ENCODE measurements around the gene GPR162.

GPR162 gene

GRCh38 chr12:6821591-6822425 lies at the start of gene GPR162:
TSS of gene GPR162 (plus strand) at chr12:6821821. CDS start at chr12:6823899, 2,078 bp downstream.
- no peak within 1 kb of the TSS for H3K27ac ChIP-seq (ENCODE audit: low read length)
- no peaks in the 10 kb centered on the region for H3K79me2 ChIP-seq (ENCODE audit: low read length)
- H3K4me2 ChIP-seq (ENCODE audit: low read depth, low read length) = no peak within 1 kb of the TSS
- no peak within 1 kb of the TSS for H2AFZ ChIP-seq (ENCODE audit: low read length)
- H3K9me3 ChIP-seq (replicated peaks; ENCODE audit: insufficient read depth, low read length) = no peaks in the 10 kb centered on the region
- H3K4me3 ChIP-seq (ENCODE audit: low read length) = no peak within 1 kb of the TSS
- no peak within 1 kb of the TSS for H3K9ac ChIP-seq (ENCODE audit: low read length)
- no peak for DNase-seq
- H3K9me2 ChIP-seq (replicated peaks; ENCODE audit: insufficient read depth, low read length) = no peaks in the 10 kb centered on the region
- H3K4me1 ChIP-seq (ENCODE audit: low read length) = no peaks in the 10 kb centered on the region
- H3F3A ChIP-seq (ENCODE audit: insufficient read depth, low read length) = no peaks in the 10 kb centered on the region
- no peaks in the 10 kb centered on the region for H4K20me1 ChIP-seq (ENCODE audit: insufficient read depth, low read length)
- H3K36me3 ChIP-seq (replicated peaks; ENCODE audit: insufficient read depth, low read length) = no peaks in the 10 kb centered on the region
- TF ChIP-seq EZH2phosphoT487 (IDR thresholded peaks at IDR 0.05; ENCODE audit: low read length) (no peak), EZH2 (optimal IDR thresholded peaks at IDR 0.05; ENCODE audit: low read depth, low read length) (no peak)
- TF ChIP-seq, protein P1, sequence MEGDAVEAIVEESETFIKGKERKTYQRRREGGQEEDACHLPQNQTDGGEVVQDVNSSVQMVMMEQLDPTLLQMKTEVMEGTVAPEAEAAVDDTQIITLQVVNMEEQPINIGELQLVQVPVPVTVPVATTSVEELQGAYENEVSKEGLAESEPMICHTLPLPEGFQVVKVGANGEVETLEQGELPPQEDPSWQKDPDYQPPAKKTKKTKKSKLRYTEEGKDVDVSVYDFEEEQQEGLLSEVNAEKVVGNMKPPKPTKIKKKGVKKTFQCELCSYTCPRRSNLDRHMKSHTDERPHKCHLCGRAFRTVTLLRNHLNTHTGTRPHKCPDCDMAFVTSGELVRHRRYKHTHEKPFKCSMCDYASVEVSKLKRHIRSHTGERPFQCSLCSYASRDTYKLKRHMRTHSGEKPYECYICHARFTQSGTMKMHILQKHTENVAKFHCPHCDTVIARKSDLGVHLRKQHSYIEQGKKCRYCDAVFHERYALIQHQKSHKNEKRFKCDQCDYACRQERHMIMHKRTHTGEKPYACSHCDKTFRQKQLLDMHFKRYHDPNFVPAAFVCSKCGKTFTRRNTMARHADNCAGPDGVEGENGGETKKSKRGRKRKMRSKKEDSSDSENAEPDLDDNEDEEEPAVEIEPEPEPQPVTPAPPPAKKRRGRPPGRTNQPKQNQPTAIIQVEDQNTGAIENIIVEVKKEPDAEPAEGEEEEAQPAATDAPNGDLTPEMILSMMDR (IDR thresholded peaks at IDR 0.05; ENCODE audit: low read length) = no peak
- peaks cover 73% of the 10 kb centered on the region for H3K27me3 ChIP-seq (replicated peaks; ENCODE audit: insufficient read depth, low read length)

DNA sequence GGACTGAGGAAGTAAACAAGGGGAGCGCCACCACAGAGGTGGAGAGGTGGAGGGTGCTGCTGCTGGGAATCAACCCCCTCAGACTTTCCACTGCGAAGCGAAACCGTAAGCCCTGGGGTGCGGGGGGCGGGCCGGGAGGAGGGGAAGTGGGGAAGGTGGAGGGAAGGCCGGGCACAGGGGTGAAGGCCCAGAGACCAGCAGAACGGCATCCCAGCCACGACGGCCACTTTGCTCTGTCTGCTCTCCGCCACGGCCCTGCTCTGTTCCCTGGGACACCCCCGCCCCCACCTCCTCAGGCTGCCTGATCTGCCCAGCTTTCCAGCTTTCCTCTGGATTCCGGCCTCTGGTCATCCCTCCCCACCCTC lies 49.3 kb upstream of the GPR162 start, which contains the start of gene LAG3:
TSS of gene LAG3 (plus strand) at position 190 of the 365 bp plus-strand sequence. CDS start 333 bp downstream, outside the sequence.
- Histone ChIP-seq H3K9me3 (replicated peaks; ENCODE audit: insufficient read depth, low read length) (no peaks in the 10 kb centered on the region), H3K9ac (ENCODE audit: low read length) (no peak within 1 kb of the TSS), H3K9me2 (replicated peaks; ENCODE audit: insufficient read depth, low read length) (no peaks in the 10 kb centered on the region), H3F3A (ENCODE audit: insufficient read depth, low read length) (0 out of 2 replicates have a peak, but pooled peaks cover 5% of the 10 kb centered on the region), H3K36me3 (replicated peaks; ENCODE audit: insufficient read depth, low read length) (no peaks in the 10 kb centered on the region), H2AFZ (ENCODE audit: low read length) (no peak within 1 kb of the TSS), H3K27ac (ENCODE audit: low read length) (no peak within 1 kb of the TSS), H3K4me3 (ENCODE audit: low read length) (no peak within 1 kb of the TSS), H3K27me3 (replicated peaks; ENCODE audit: insufficient read depth, low read length) (peaks cover 3% of the 10 kb centered on the region; the same call in 1 of the 2 replicates), H4K20me1 (ENCODE audit: insufficient read depth, low read length) (no peaks in the 10 kb centered on the region), H3K4me2 (ENCODE audit: low read depth, low read length) (no peak within 1 kb of the TSS), H3K79me2 (ENCODE audit: low read length) (no peaks in the 10 kb centered on the region), H3K4me1 (ENCODE audit: low read length) (peaks cover 11% of the 10 kb centered on the region; the same call in 1 of the 2 replicates)
- TF ChIP-seq EZH2phosphoT487 (IDR thresholded peaks at IDR 0.05; ENCODE audit: low read length) (no peak), EZH2 (optimal IDR thresholded peaks at IDR 0.05; ENCODE audit: low read depth, low read length) (no peak)
- TF ChIP-seq, protein P1 (IDR thresholded peaks at IDR 0.05; ENCODE audit: low read length) = no peak
- no peak for DNase-seq

GRCh38 chr12:6772726-6773589 lies 48.7 kb upstream of the GPR162 start:
- TF ChIP-seq, protein P1 (IDR thresholded peaks at IDR 0.05; ENCODE audit: low read length) = no peak
- no peak for TF ChIP-seq EZH2phosphoT487 (IDR thresholded peaks at IDR 0.05; ENCODE audit: low read length)
- no peak for TF ChIP-seq EZH2 (optimal IDR thresholded peaks at IDR 0.05; ENCODE audit: low read depth, low read length)
- Histone ChIP-seq H2AFZ (ENCODE audit: low read length) (no peak overlapping the region), H3K4me1 (ENCODE audit: low read length) (peaks cover 11% of the 10 kb centered on the region; the same call in 1 of the 2 replicates), H3K79me2 (ENCODE audit: low read length) (no peaks in the 10 kb centered on the region), H4K20me1 (ENCODE audit: insufficient read depth, low read length) (no peaks in the 10 kb centered on the region), H3K27me3 (replicated peaks; ENCODE audit: insufficient read depth, low read length) (peaks cover 10% of the 10 kb centered on the region; the same call in 1 of the 2 replicates), H3K27ac (ENCODE audit: low read length) (no peak overlapping the region), H3F3A (ENCODE audit: insufficient read depth, low read length) (0 out of 2 replicates have a peak, but pooled peaks cover 5% of the 10 kb centered on the region), H3K9me3 (replicated peaks; ENCODE audit: insufficient read depth, low read length) (no peaks in the 10 kb centered on the region), H3K4me2 (ENCODE audit: low read depth, low read length) (no peak overlapping the region), H3K9ac (ENCODE audit: low read length) (no peak overlapping the region), H3K36me3 (replicated peaks; ENCODE audit: insufficient read depth, low read length) (no peaks in the 10 kb centered on the region), H3K9me2 (replicated peaks; ENCODE audit: insufficient read depth, low read length) (no peaks in the 10 kb centered on the region), H3K4me3 (ENCODE audit: low read length) (no peak overlapping the region)
- no peak for DNase-seq

Measured in MM.1S (cell line).